ENCODE data around the gene GPR22.

GRCh38 chr7:107472116-107472515, 2.3 kb downstream of the GPR22 start:
- TF ChIP-seq CTCF (IDR thresholded peaks at IDR 0.05) (no peak), POLR2A (IDR thresholded peaks at IDR 0.05) (no peak), EP300 (IDR thresholded peaks at IDR 0.05) (no peak)
